A549 (cell line): ENCODE data around the gene ELOVL5. TPM values are rescaled to one million over a fixed set of nuclear protein-coding genes. Genes with fewer than 3 reads are reported as not detected.

Experiments used
- ATAC-seq, 2 experiments: fragments of 200-7000 bp in 1 of 2; fragments of >200 bp in 1 of 2; cut with Nextera tagmentation in 1 of 2; cut with Tn5 transposase in 1 of 2; 3 replicates each; pipeline versions ENCODE4 v1.8.0 to v1.9.1; 2018 to 2020; ENCODE audit warnings: mild to moderate bottlenecking in 1 of 2, moderate library complexity in 1 of 2
- CTCF ChIA-PET: fragments of 300-600 bp; sonication (Branson Sonifier 250); formaldehyde crosslinking; extraction: SDS; loops from one replicate; lab custom pipeline; 2021; ENCODE audit warnings: antibody characterized with exemption, inconsistent platforms; lab: Yijun Ruan, JAX
- POLR2A ChIA-PET: fragments of 350-600 bp; formaldehyde crosslinking; extraction: SDS; loops from one replicate; lab custom pipeline; 2021; ENCODE audit warnings: antibody characterized with exemption, inconsistent platforms; lab: Yijun Ruan, JAX
- DNase-seq, 2 experiments: peaks; one replicate each; pipeline versions ENCODE4 v3.0.0 to v3.0.0-alpha.2; 2011 to 2016; ENCODE audit warnings: low read depth in 1 of 2, low spot score in 1 of 2
- FAIRE-seq: peaks from 2 replicates; lab custom pipeline; 2011; peaks lifted over from hg19 to GRCh38; lab: Jason Lieb, UNC
- H3K27ac ChIP-seq, 2 experiments: fragments of >200 bp; sonication (Bioruptor Twin); formaldehyde crosslinking; 3 replicates each; pipeline ENCODE4 v1.5.1; 2016 to 2017
- H3K4me1 ChIP-seq: fragments of >200 bp; sonication (Bioruptor Twin); formaldehyde crosslinking; 3 replicates; pipeline ENCODE4 v1.6.1; 2016
- H3K4me2 ChIP-seq: fragments of >200 bp; sonication (Bioruptor Twin); formaldehyde crosslinking; 3 replicates; pipeline ENCODE4 v1.6.1; 2016
- H3K4me3 ChIP-seq: fragments of >200 bp; sonication (Bioruptor Twin); formaldehyde crosslinking; 3 replicates; pipeline ENCODE4 v1.5.1; 2016
- H3K9me3 ChIP-seq: fragments of >200 bp; sonication (Bioruptor Twin); formaldehyde crosslinking; 3 replicates; pipeline ENCODE4 v1.6.1; 2016
- CBX8 ChIP-seq: fragments of 200-600 bp; sonication (generic); IDR thresholded peaks from 2 replicates; pipeline ENCODE4 v1.6.1; 2016
- E2F6 ChIP-seq: IDR thresholded peaks from 2 replicates; pipeline ENCODE4 v1.6.1; 2012; ENCODE audit warnings: low read depth, borderline replicate concordance
- EHMT2 ChIP-seq: fragments of 200-600 bp; sonication (generic); IDR thresholded peaks from 2 replicates; pipeline ENCODE4 v1.6.1; 2016; ENCODE audit warnings: antibody characterized with exemption, low read depth, mild to moderate bottlenecking, moderate library complexity
- FOSL2 ChIP-seq, 2 experiments: fragments of 450-650 bp in 1 of 2; fragments of >200 bp in 1 of 2; sonication (Bioruptor Twin) in 1 of 2; formaldehyde crosslinking; IDR thresholded peaks; 2 replicates each; pipeline versions ENCODE4 v1.5.0 to v1.6.1; 2016 to 2020; ENCODE audit warnings: mild to moderate bottlenecking in 1 of 2, moderate library complexity in 1 of 2
- GATA3 ChIP-seq: IDR thresholded peaks from 2 replicates; pipeline ENCODE4 v1.6.1; 2012; ENCODE audit warnings: borderline replicate concordance
- HMGXB4 ChIP-seq: fragments of 250-450 bp; sonication (Bioruptor Pico); IDR thresholded peaks from 2 replicates; pipeline ENCODE4 v1.5.0; 2021; ENCODE audit warnings: mild to moderate bottlenecking, moderate library complexity, borderline replicate concordance
- JUN ChIP-seq, 2 experiments: fragments of >200 bp; sonication (Bioruptor Twin); formaldehyde crosslinking; IDR thresholded peaks; 2 replicates in 1 of 2; 3 replicates in 1 of 2; pipeline ENCODE4 v1.6.1; 2016 to 2017
- MAX ChIP-seq: IDR thresholded peaks from 2 replicates; pipeline ENCODE4 v1.6.1; 2012
- NPAS2 ChIP-seq: fragments of 250-450 bp; sonication (Bioruptor Pico); IDR thresholded peaks from 2 replicates; pipeline ENCODE4 v1.8.0; 2022; ENCODE audit warnings: mild to moderate bottlenecking, moderate library complexity, borderline replicate concordance
- RAD21 ChIP-seq, 2 experiments: fragments of >200 bp in 1 of 2; sonication (Bioruptor Twin) in 1 of 2; formaldehyde crosslinking in 1 of 2; IDR thresholded peaks in 1 of 2; conservative IDR thresholded peaks in 1 of 2; 2 replicates in 1 of 2; 3 replicates in 1 of 2; pipeline ENCODE4 v1.6.1; 2012 to 2018; ENCODE audit warnings: inconsistent platforms in 1 of 2
- RARB ChIP-seq: fragments of 250-450 bp; sonication (Bioruptor Pico); IDR thresholded peaks from 2 replicates; pipeline ENCODE4 v1.8.0; 2021; ENCODE audit warnings: mild to moderate bottlenecking, moderate library complexity
- RCOR1 ChIP-seq: fragments of 150-350 bp; IDR thresholded peaks from 2 replicates; pipeline ENCODE4 v1.6.1; 2014; ENCODE audit warnings: antibody characterized with exemption, low read length, low read depth
- RFX5 ChIP-seq: fragments of 450-650 bp; IDR thresholded peaks from 2 replicates; pipeline ENCODE4 v1.7.1; 2014; ENCODE audit warnings: antibody characterized with exemption, mild to moderate bottlenecking, moderate library complexity
- RNF2 ChIP-seq: fragments of 200-600 bp; sonication (generic); IDR thresholded peaks from 2 replicates; pipeline ENCODE4 v1.6.1; 2016; ENCODE audit warnings: low read depth, mild to moderate bottlenecking, antibody characterized with exemption, moderate library complexity, borderline replicate concordance
- ZC3H11A ChIP-seq: fragments of 450-650 bp; IDR thresholded peaks from 2 replicates; pipeline ENCODE4 v1.6.1; 2014; ENCODE audit warnings: antibody characterized with exemption, mild to moderate bottlenecking
- WGBS: methylation state at CpG from one replicate; pipeline ENCODE4 v1.1.6; 2017; ENCODE audit errors: missing lambda C conversion rate; 5-methylcytosine and 5-hydroxymethylcytosine counted together
- polyA plus RNA-seq, 4 experiments: library from polyadenylated mRNA; depleted of rRNA in 3 of 4; stranded (reverse); fragments of >200 nt; fragmentation: RNase III in 1 of 4; extraction: RNeasy Plus Mini Kit Qiagen cat#74134 plus additional on column Dnase treatment in 1 of 4; gene quantifications; 2 replicates in 3 of 4; 3 replicates in 1 of 4; pipeline ENCODE4 v1.2.3, GENCODE V29; 2011 to 2017

The ELOVL5 gene
- polyA plus RNA-seq, 2 of the 4 experiments (the other 2 are of a cell fraction) = 90.9 to 95.4 TPM

- DNase-seq = no peak
- Histone ChIP-seq H3K27ac (no peak overlapping the region), H3K4me3 (no peak overlapping the region), H3K9me3 (no peaks in the 10 kb centered on the region), H3K4me2 (no peak overlapping the region), H3K4me1 (no peaks in the 10 kb centered on the region)
- no peak for ATAC-seq
- no peak for FAIRE-seq
- POLR2A ChIA-PET = no interaction called here
- 92% methylated on average over 12 of the region's 12 CpGs for WGBS
- CTCF ChIA-PET = interaction anchor here (1.1 kb wide), 1 partner anchor 13 kb away, joined by 3 read pairs; the partner anchor contains the start of gene ELOVL5
- TF ChIP-seq RAD21 (conservative IDR thresholded peaks at IDR 0.05 in 1 of 2, IDR thresholded peaks at IDR 0.05 in 1 of 2) (no peak), ZC3H11A (no peak), NPAS2 (CRISPR knock-in tag) (no peak)
Measured at GRCh38 chr6:53335224-53335994, 13.3 kb downstream of the ELOVL5 start.

GRCh38 chr6:53333439-53334408 lies 15.0 kb downstream of the ELOVL5 start:
- no peak for FAIRE-seq
- Histone ChIP-seq H3K4me3 (no peak overlapping the region), H3K4me1 (peaks cover 4% of the 10 kb centered on the region)
- TF ChIP-seq MAX (no peak), HMGXB4 (CRISPR knock-in tag) (no peak), RCOR1 (no peak)
- TF ChIP-seq, all 56 proteins: peak for 0
- POLR2A ChIA-PET = no interaction called here
- 68% methylated on average over 5 of the region's 5 CpGs for WGBS
- Histone ChIP-seq H3K9me3 (no peaks in the 10 kb centered on the region), H3K4me2 (no peak overlapping the region), H3K27ac (no peak overlapping the region)
- DNase-seq (no peak), ATAC-seq (no peak)
- CTCF ChIA-PET = no interaction called here

GRCh38 chr6:53331678-53332077 lies 17.1 kb downstream of the ELOVL5 start:
- CTCF ChIA-PET = no interaction called here
- Histone ChIP-seq H3K27ac (no peak overlapping the region), H3K9me3 (no peaks in the 10 kb centered on the region), H3K4me2 (no peak overlapping the region)
- FAIRE-seq = no peak
- no peak for TF ChIP-seq GATA3
- no peak for TF ChIP-seq FOSL2 (IDR thresholded peaks at IDR 0.05)
- no peak for TF ChIP-seq FOSL2 (CRISPR knock-in tag; IDR thresholded peaks at IDR 0.05)
- no peak for TF ChIP-seq EHMT2
- TF ChIP-seq RFX5 = no peak
- no peak for TF ChIP-seq RNF2
- TF ChIP-seq JUN (IDR thresholded peaks at IDR 0.05) = no peak
- no peak for TF ChIP-seq E2F6
- no peak for TF ChIP-seq RCOR1
- no peak for TF ChIP-seq NPAS2 (CRISPR knock-in tag)
- no peak for TF ChIP-seq CBX8
- TF ChIP-seq MAX = no peak
- TF ChIP-seq RARB = no peak
- TF ChIP-seq, all 56 proteins: peak for 0
- POLR2A ChIA-PET = no interaction called here
- DNase-seq = no peak
- ATAC-seq = no peak
- peaks cover 24% of the 10 kb centered on the region for H3K4me1 ChIP-seq
- 98% methylated on average over 2 of the region's 2 CpGs for WGBS
- no peak overlapping the region for H3K4me3 ChIP-seq
